ENCODE data around the gene NFS1.

- TF ChIP-seq, protein P1, sequence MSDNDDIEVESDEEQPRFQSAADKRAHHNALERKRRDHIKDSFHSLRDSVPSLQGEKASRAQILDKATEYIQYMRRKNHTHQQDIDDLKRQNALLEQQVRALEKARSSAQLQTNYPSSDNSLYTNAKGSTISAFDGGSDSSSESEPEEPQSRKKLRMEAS (IDR thresholded peaks at IDR 0.05) = no peak
- TF ChIP-seq TAF1 (conservative IDR thresholded peaks at IDR 0.05) (no peak), RXRA (IDR thresholded peaks at IDR 0.05) (no peak), RAD21 (IDR thresholded peaks at IDR 0.05) (no peak), GABPA (IDR thresholded peaks at IDR 0.05 in 1 of 2, conservative IDR thresholded peaks at IDR 0.05 in 1 of 2) (no peak), NR2F2 (IDR thresholded peaks at IDR 0.05) (no peak), YY1 (IDR thresholded peaks at IDR 0.05) (no peak), HNF4G (IDR thresholded peaks at IDR 0.05) (no peak), EGR1 (IDR thresholded peaks at IDR 0.05; ENCODE audit: low read depth in 2 of 2) (no peak), SP1 (IDR thresholded peaks at IDR 0.05) (no peak)
- TF ChIP-seq, protein P2, sequence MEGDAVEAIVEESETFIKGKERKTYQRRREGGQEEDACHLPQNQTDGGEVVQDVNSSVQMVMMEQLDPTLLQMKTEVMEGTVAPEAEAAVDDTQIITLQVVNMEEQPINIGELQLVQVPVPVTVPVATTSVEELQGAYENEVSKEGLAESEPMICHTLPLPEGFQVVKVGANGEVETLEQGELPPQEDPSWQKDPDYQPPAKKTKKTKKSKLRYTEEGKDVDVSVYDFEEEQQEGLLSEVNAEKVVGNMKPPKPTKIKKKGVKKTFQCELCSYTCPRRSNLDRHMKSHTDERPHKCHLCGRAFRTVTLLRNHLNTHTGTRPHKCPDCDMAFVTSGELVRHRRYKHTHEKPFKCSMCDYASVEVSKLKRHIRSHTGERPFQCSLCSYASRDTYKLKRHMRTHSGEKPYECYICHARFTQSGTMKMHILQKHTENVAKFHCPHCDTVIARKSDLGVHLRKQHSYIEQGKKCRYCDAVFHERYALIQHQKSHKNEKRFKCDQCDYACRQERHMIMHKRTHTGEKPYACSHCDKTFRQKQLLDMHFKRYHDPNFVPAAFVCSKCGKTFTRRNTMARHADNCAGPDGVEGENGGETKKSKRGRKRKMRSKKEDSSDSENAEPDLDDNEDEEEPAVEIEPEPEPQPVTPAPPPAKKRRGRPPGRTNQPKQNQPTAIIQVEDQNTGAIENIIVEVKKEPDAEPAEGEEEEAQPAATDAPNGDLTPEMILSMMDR (IDR thresholded peaks at IDR 0.05; ENCODE audit: low read depth, low read length, missing input control) = no peak
- TF ChIP-seq, protein P3, sequence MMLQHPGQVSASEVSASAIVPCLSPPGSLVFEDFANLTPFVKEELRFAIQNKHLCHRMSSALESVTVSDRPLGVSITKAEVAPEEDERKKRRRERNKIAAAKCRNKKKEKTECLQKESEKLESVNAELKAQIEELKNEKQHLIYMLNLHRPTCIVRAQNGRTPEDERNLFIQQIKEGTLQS (IDR thresholded peaks at IDR 0.05) = no peak
- TF ChIP-seq, protein P4, sequence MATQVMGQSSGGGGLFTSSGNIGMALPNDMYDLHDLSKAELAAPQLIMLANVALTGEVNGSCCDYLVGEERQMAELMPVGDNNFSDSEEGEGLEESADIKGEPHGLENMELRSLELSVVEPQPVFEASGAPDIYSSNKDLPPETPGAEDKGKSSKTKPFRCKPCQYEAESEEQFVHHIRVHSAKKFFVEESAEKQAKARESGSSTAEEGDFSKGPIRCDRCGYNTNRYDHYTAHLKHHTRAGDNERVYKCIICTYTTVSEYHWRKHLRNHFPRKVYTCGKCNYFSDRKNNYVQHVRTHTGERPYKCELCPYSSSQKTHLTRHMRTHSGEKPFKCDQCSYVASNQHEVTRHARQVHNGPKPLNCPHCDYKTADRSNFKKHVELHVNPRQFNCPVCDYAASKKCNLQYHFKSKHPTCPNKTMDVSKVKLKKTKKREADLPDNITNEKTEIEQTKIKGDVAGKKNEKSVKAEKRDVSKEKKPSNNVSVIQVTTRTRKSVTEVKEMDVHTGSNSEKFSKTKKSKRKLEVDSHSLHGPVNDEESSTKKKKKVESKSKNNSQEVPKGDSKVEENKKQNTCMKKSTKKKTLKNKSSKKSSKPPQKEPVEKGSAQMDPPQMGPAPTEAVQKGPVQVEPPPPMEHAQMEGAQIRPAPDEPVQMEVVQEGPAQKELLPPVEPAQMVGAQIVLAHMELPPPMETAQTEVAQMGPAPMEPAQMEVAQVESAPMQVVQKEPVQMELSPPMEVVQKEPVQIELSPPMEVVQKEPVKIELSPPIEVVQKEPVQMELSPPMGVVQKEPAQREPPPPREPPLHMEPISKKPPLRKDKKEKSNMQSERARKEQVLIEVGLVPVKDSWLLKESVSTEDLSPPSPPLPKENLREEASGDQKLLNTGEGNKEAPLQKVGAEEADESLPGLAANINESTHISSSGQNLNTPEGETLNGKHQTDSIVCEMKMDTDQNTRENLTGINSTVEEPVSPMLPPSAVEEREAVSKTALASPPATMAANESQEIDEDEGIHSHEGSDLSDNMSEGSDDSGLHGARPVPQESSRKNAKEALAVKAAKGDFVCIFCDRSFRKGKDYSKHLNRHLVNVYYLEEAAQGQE (IDR thresholded peaks at IDR 0.05) = no peak
Observed at GRCh38 chr20:35718972-35719635, 20.0 kb upstream of the NFS1 start.

Measured in liver (tissue), 3 donors.